Spleen (tissue), 11 donors: ENCODE measurements around the gene OR10AD1. TPM values are rescaled to one million over a fixed set of nuclear protein-coding genes. Genes with fewer than 3 reads are reported as not detected.
"Not testable (repeated sequence)": the region's sequence is repeated elsewhere in the genome, so short reads cannot be mapped to it uniquely, and the experiment has no call there.

Experiments used
- DNase-seq: peaks from one replicate; pipeline ENCODE4 v3.0.0-alpha.2; 2020
- H3K27ac ChIP-seq, 8 donors: fragments of 200-600 bp; sonication (generic) in 7 of 8; 1 replicate in 4 of 8; 2 replicates in 4 of 8; pipeline versions ENCODE4 v1.5.0 to v1.8.0; 2016 to 2021; ENCODE audit warnings: inconsistent platforms in 4 of 8, mild to moderate bottlenecking in 4 of 8, moderate library complexity in 1 of 8
- H3K27me3 ChIP-seq, 7 donors: fragments of 200-600 bp; sonication (generic) in 6 of 7; replicated peaks in 1 of 7; 1 replicate in 4 of 7; 2 replicates in 3 of 7; pipeline versions ENCODE4 v1.5.0 to v1.8.0; 2016 to 2021; ENCODE audit warnings: inconsistent platforms in 3 of 7, mild to moderate bottlenecking in 1 of 7
- H3K36me3 ChIP-seq, 6 donors: fragments of 200-600 bp; sonication (generic) in 5 of 6; 1 replicate in 4 of 6; 2 replicates in 2 of 6; pipeline versions ENCODE4 v1.5.0 to v1.8.0; 2016 to 2021; ENCODE audit warnings: inconsistent platforms in 2 of 6
- H3K4me1 ChIP-seq, 6 donors: fragments of 200-600 bp; sonication (generic) in 5 of 6; 1 replicate in 3 of 6; 2 replicates in 3 of 6; pipeline versions ENCODE4 v1.5.0 to v1.8.0; 2016 to 2021; ENCODE audit warnings: inconsistent platforms in 3 of 6
- H3K4me3 ChIP-seq, 8 donors: fragments of 200-600 bp; sonication (generic) in 7 of 8; 1 replicate in 4 of 8; 2 replicates in 4 of 8; pipeline versions ENCODE4 v1.5.0 to v1.8.0; 2016 to 2021; ENCODE audit warnings: inconsistent platforms in 4 of 8, mild to moderate bottlenecking in 4 of 8, moderate library complexity in 2 of 8
- H3K9me3 ChIP-seq, 8 donors: fragments of 200-600 bp; sonication (generic) in 7 of 8; 1 replicate in 4 of 8; 2 replicates in 4 of 8; pipeline versions ENCODE4 v1.5.0 to v1.8.0; 2016 to 2021; ENCODE audit warnings: inconsistent platforms in 4 of 8
- CTCF ChIP-seq, 11 experiments: fragments of 200-600 bp in 7 of 11; fragments of 450-650 bp in 4 of 11; sonication (generic) in 4 of 11; IDR thresholded peaks in 8 of 11; conservative IDR thresholded peaks in 3 of 11; 1 replicate in 7 of 11; 2 replicates in 4 of 11; pipeline versions ENCODE4 v1.4.0 to v1.8.0; 2016 to 2021; ENCODE audit warnings: antibody characterized with exemption in 11 of 11, inconsistent platforms in 4 of 11, mild to moderate bottlenecking in 1 of 11
- POLR2A ChIP-seq, 3 donors: fragments of 450-650 bp; IDR thresholded peaks; one replicate each; pipeline ENCODE4 v1.5.1; 2017; ENCODE audit warnings: antibody characterized with exemption in 3 of 3, mild to moderate bottlenecking in 1 of 3
- POLR2AphosphoS5 ChIP-seq, 3 donors: sonication (generic); formaldehyde crosslinking; IDR thresholded peaks; one replicate each; pipeline ENCODE4 v1.5.1; 2017; ENCODE audit warnings: antibody characterized with exemption in 3 of 3
- WGBS, 5 donors: extraction: QIAGEN DNeasy Blood & Tissue Kit in 3 of 5; methylation state at CpG; one replicate each; pipeline versions ENCODE4 v1.1.5 to v1.1.7; 2013 to 2018; 5-methylcytosine and 5-hydroxymethylcytosine counted together
- intact Hi-C: fragments of 100-400 bp; cut with DNase I; formaldehyde crosslinking; loops from one replicate; pipeline ENCODE4 v1.15.0; 2023; ENCODE audit warnings: low total_unique reads
- polyA plus RNA-seq, 3 donors: library from polyadenylated mRNA; stranded (reverse); fragments of 200-250 nt; gene quantifications; one replicate each; pipeline ENCODE4 v1.2.1, GENCODE V29; 2013
- total RNA-seq, 7 donors: library from RNA; depleted of rRNA in 3 of 7; stranded (reverse); fragments of >200 nt in 3 of 7; fragmentation: NEBNext Ultra II Directional in 4 of 7; extraction: Animal tissue kit (Norgen Biotek cat#: 25700) in 4 of 7; gene quantifications; one replicate each; pipeline versions ENCODE4 v1.1.0 to v1.2.1, GENCODE V29; 2016 to 2021
- donor health status: healthy with polysubstance abuse.
- donor health status: DM: no; HTN: no; CAD: no; lungs with moderate emphysema.
- donor health status: DM: no; HTN: no; CAD: no.
- donor health status: Bipolar disorder and iron deficiency.
- donor health status: healthy.
- donor health status: DM: no; HTN: no; CAD: no.
- donor health status: DM: yes; HTN: yes; CAD: no.

The OR10AD1 gene
- total and polyA plus RNA-seq, 10 donors, result not detected

- TF ChIP-seq POLR2A (IDR thresholded peaks at IDR 0.05) (no peak), CTCF (IDR thresholded peaks at IDR 0.05 in 8 of 11, conservative IDR thresholded peaks at IDR 0.05 in 3 of 11) (no peak), POLR2AphosphoS5 (IDR thresholded peaks at IDR 0.05) (no peak)
- peaks cover 0 to 17% (median 0%) of the 10 kb centered on the region in 7 donors for H3K27me3 ChIP-seq
- H3K4me3 ChIP-seq, result no peak overlapping the region
- WGBS, 5 donors, result 28 to 63% (median 45%) methylated on average over 2 of the region's 2 CpGs
- no peaks in the 10 kb centered on the region for H3K36me3 ChIP-seq
- no peak overlapping the region for H3K27ac ChIP-seq
- peaks cover 0 to 4% (median 0%) of the 10 kb centered on the region in 8 donors for H3K9me3 ChIP-seq
- no peak for DNase-seq
- peaks cover 0 to 5% (median 0%) of the 10 kb centered on the region in 6 donors for H3K4me1 ChIP-seq
- intact Hi-C loops, result no loop called here
These were observed 18.6 kb upstream of the OR10AD1 start for GRCh38 chr12:48221645-48222044.

- DNase-seq, result no peak
- TF ChIP-seq CTCF (IDR thresholded peaks at IDR 0.05 in 8 of 11, conservative IDR thresholded peaks at IDR 0.05 in 3 of 11) (no peak), POLR2A (IDR thresholded peaks at IDR 0.05) (no peak), POLR2AphosphoS5 (IDR thresholded peaks at IDR 0.05) (no peak)
- H3K4me3 ChIP-seq, result no peak overlapping the region
- no peaks in the 10 kb centered on the region for H3K36me3 ChIP-seq
- peaks cover 0 to 4% (median 0%) of the 10 kb centered on the region in 8 donors for H3K9me3 ChIP-seq
- H3K4me1 ChIP-seq, result peaks cover 0 to 5% (median 0%) of the 10 kb centered on the region in 6 donors
- H3K27me3 ChIP-seq, result peaks cover 0 to 17% (median 0%) of the 10 kb centered on the region in 7 donors
- WGBS, 5 donors, result 89 to 96% (median 93%) methylated on average over 1 of the region's 1 CpG
- intact Hi-C loops, result no loop called here
- no peak overlapping the region for H3K27ac ChIP-seq
These were observed 17.6 kb upstream of the OR10AD1 start for GRCh38 chr12:48220701-48221100.

- no peaks in the 10 kb centered on the region for H3K36me3 ChIP-seq
- no peak for DNase-seq
- TF ChIP-seq POLR2AphosphoS5 (IDR thresholded peaks at IDR 0.05) (no peak), CTCF (IDR thresholded peaks at IDR 0.05 in 8 of 11, conservative IDR thresholded peaks at IDR 0.05 in 3 of 11) (no peak), POLR2A (IDR thresholded peaks at IDR 0.05) (no peak)
- peaks cover 0 to 5% (median 0%) of the 10 kb centered on the region in 6 donors for H3K4me1 ChIP-seq
- 85 to 98% (median 93%) methylated on average over 1 of the region's 1 CpG for WGBS, 5 donors
- intact Hi-C loops, result no loop called here
- H3K27me3 ChIP-seq, result peaks cover 0 to 11% (median 0%) of the 10 kb centered on the region in 7 donors
- no peak overlapping the region for H3K27ac ChIP-seq
- peaks cover 0 to 3% (median 0%) of the 10 kb centered on the region in 8 donors for H3K9me3 ChIP-seq
- no peak overlapping the region for H3K4me3 ChIP-seq
These were observed 16.5 kb upstream of the OR10AD1 start for GRCh38 chr12:48219631-48220030.

GRCh38 chr12:48216785-48217184, 13.7 kb upstream of the OR10AD1 start:
- H3K4me1 ChIP-seq, result peaks cover 0 to 17% (median 2%) of the 10 kb centered on the region in 6 donors
- H3K36me3 ChIP-seq, result no peaks in the 10 kb centered on the region
- H3K9me3 ChIP-seq, result no peaks in the 10 kb centered on the region
- no peak for DNase-seq
- TF ChIP-seq CTCF (IDR thresholded peaks at IDR 0.05 in 8 of 11, conservative IDR thresholded peaks at IDR 0.05 in 3 of 11) (no peak), POLR2AphosphoS5 (IDR thresholded peaks at IDR 0.05) (no peak), POLR2A (IDR thresholded peaks at IDR 0.05) (no peak)
- H3K4me3 ChIP-seq, result no peak overlapping the region
- intact Hi-C loops, result no loop called here
- no peak overlapping the region for H3K27ac ChIP-seq
- no peaks in the 10 kb centered on the region for H3K27me3 ChIP-seq

GRCh38 chr12:48209495-48209894, 6.4 kb upstream of the OR10AD1 start:
- 92 to 100% (median 100%) methylated on average over 1 to 2 of the region's 2 CpGs for WGBS, 5 donors
- Histone ChIP-seq H3K9me3 (peaks cover 0 to 54% (median 52%) of the 10 kb centered on the region in 8 donors), H3K4me1 (peaks cover 0 to 13% (median 0%) of the 10 kb centered on the region in 6 donors), H3K36me3 (peaks cover 0 to 19% (median 0%) of the 10 kb centered on the region in 6 donors)
- intact Hi-C loops, H3K27ac ChIP-seq, H3K4me3 ChIP-seq, DNase-seq, H3K27me3 ChIP-seq: not testable (repeated sequence)
